HepG2 (cell line): ENCODE data around the gene EIF1. TPM values are rescaled to one million over a fixed set of nuclear protein-coding genes. Genes with fewer than 3 reads are reported as not detected.

Source experiments
- ATAC-seq: fragments of 200-7000 bp; cut with Tn5 transposase; 3 replicates; pipeline ENCODE4 v1.9.1; 2020; ENCODE audit warnings: mild to moderate bottlenecking, moderate library complexity
- BruUV-seq: library from RNA; stranded (reverse); fragments of 400-500 nt; replicated peaks from 2 replicates; lab custom pipeline; 2021; lab: Mats Ljungman, UMichigan
- CTCF ChIA-PET: fragments of 300-600 bp; formaldehyde crosslinking; extraction: SDS; loops from one replicate; lab custom pipeline; 2021; ENCODE audit warnings: low total read pairs, inconsistent platforms, low intra/inter-chr PET ratio; lab: Yijun Ruan, JAX
- POLR2A ChIA-PET: fragments of 350-600 bp; sonication (Branson Sonifier 250); formaldehyde crosslinking; loops from one replicate; lab custom pipeline; 2020; ENCODE audit warnings: antibody characterized with exemption, inconsistent platforms; lab: Yijun Ruan, JAX
- DNase-seq: peaks from one replicate; pipeline ENCODE4 v3.0.0-alpha.2; 2015; ENCODE audit warnings: low spot score
- FAIRE-seq: peaks from 3 replicates; lab custom pipeline; 2011; peaks lifted over from hg19 to GRCh38; lab: Jason Lieb, UNC
- H2AFZ ChIP-seq: one replicate; pipeline ENCODE4 v1.6.1; 2011; ENCODE audit warnings: low read length, inconsistent platforms
- H3K27ac ChIP-seq: fragments of 300-600 bp; 3 replicates; pipeline ENCODE4 v1.8.0; 2011; ENCODE audit warnings: mixed run types, mild to moderate bottlenecking, mixed read lengths, low read length, inconsistent platforms; ENCODE audit not compliant: insufficient read depth; ENCODE audit errors: extremely low read length
- H3K27me3 ChIP-seq, 2 experiments: fragments of 200-600 bp in 1 of 2; 2 replicates in 1 of 2; 3 replicates in 1 of 2; pipeline versions ENCODE4 v1.6.0 to v1.8.0; 2011; ENCODE audit warnings: low read length in 2 of 2, mild to moderate bottlenecking in 2 of 2, moderate library complexity in 2 of 2, inconsistent platforms in 1 of 2; ENCODE audit not compliant: insufficient read depth in 2 of 2, control insufficient read depth in 1 of 2
- H3K36me3 ChIP-seq, 2 experiments: fragments of 200-600 bp in 1 of 2; replicated peaks in 1 of 2; 2 replicates in 1 of 2; 3 replicates in 1 of 2; pipeline versions ENCODE4 v1.5.1 to v1.8.0; 2011; ENCODE audit warnings: low read length in 2 of 2, inconsistent platforms in 1 of 2; ENCODE audit not compliant: insufficient read depth in 2 of 2, control insufficient read depth in 1 of 2
- H3K4me1 ChIP-seq: 2 replicates; pipeline ENCODE4 v1.5.1; 2012; ENCODE audit warnings: low read length, inconsistent platforms; ENCODE audit not compliant: insufficient read depth
- H3K4me2 ChIP-seq: 2 replicates; pipeline ENCODE4 v1.6.0; 2011; ENCODE audit warnings: low read depth, low read length, inconsistent platforms
- H3K4me3 ChIP-seq, 3 experiments: fragments of 200-600 bp in 1 of 3; sonication (generic), shearing (Covaris generic) in 1 of 3; replicated peaks in 1 of 3; 2 replicates each; pipeline ENCODE4 v1.5.1; 2011 to 2016; ENCODE audit warnings: low read length in 3 of 3, inconsistent platforms in 2 of 3, low read depth in 2 of 3, mild to moderate bottlenecking in 2 of 3, control low read depth in 1 of 3, mixed read lengths in 1 of 3; ENCODE audit not compliant: insufficient read depth in 1 of 3
- H3K79me2 ChIP-seq: one replicate; pipeline ENCODE4 v1.6.1; 2011; ENCODE audit warnings: low read length, inconsistent platforms; ENCODE audit not compliant: insufficient read depth
- H3K9ac ChIP-seq: 2 replicates; pipeline ENCODE4 v1.6.0; 2011; ENCODE audit warnings: mild to moderate bottlenecking, low read depth, low read length, inconsistent platforms; ENCODE audit not compliant: insufficient read depth
- H3K9me3 ChIP-seq: 2 replicates; pipeline ENCODE4 v1.5.1; 2012; ENCODE audit warnings: mild to moderate bottlenecking, low read length
- H4K20me1 ChIP-seq: 2 replicates; pipeline ENCODE4 v1.6.0; 2011; ENCODE audit warnings: inconsistent platforms, mild to moderate bottlenecking, low read length, moderate library complexity; ENCODE audit not compliant: insufficient read depth
- BORCS8-MEF2B ChIP-seq: sonication (generic); formaldehyde crosslinking; IDR thresholded peaks from 2 replicates; pipeline ENCODE4 v1.8.0; 2022; ENCODE audit warnings: mild to moderate bottlenecking, missing genetic modification reagents
- ETV5 ChIP-seq: IDR thresholded peaks from 2 replicates; pipeline ENCODE4 v1.6.1; 2018; ENCODE audit warnings: missing biosample characterization, missing genetic modification reagents, inconsistent platforms, borderline replicate concordance
- GPN1 ChIP-seq: sonication (generic); formaldehyde crosslinking; IDR thresholded peaks from 2 replicates; pipeline ENCODE4 v1.5.1; 2020; ENCODE audit warnings: missing genetic modification reagents, borderline replicate concordance
- HOMEZ ChIP-seq: IDR thresholded peaks from 2 replicates; pipeline ENCODE4 v1.6.1; 2016; ENCODE audit warnings: low read depth
- ZKSCAN5 ChIP-seq: sonication (generic); formaldehyde crosslinking; IDR thresholded peaks from 2 replicates; pipeline ENCODE4 v1.5.1; 2020; ENCODE audit warnings: mild to moderate bottlenecking, missing genetic modification reagents
- ZNF383 ChIP-seq: sonication (generic); formaldehyde crosslinking; IDR thresholded peaks from 2 replicates; pipeline ENCODE4 v1.4.0; 2020; ENCODE audit warnings: missing genetic modification reagents, mild to moderate bottlenecking, borderline replicate concordance
- ZNF558 ChIP-seq: sonication (generic); formaldehyde crosslinking; IDR thresholded peaks from 2 replicates; pipeline ENCODE4 v1.9.0; 2022; ENCODE audit warnings: mild to moderate bottlenecking, missing genetic modification reagents, borderline replicate concordance
- ZNF883 ChIP-seq: sonication (generic); formaldehyde crosslinking; IDR thresholded peaks from 2 replicates; pipeline ENCODE4 v1.5.1; 2020; ENCODE audit warnings: mild to moderate bottlenecking, missing genetic modification reagents; ENCODE audit errors: not compliant biosample characterization
- WGBS: methylation state at CpG from one replicate; pipeline ENCODE4 v1.1.6; 2017; ENCODE audit warnings: low lambda C conversion rate; 5-methylcytosine and 5-hydroxymethylcytosine counted together
- in situ Hi-C: cut with HindIII; loops from 2 replicates; pipeline ENCODE4 v1.10.0; 2017; ENCODE audit warnings: low pct_unique_long_range_greater_than_20kb; ENCODE audit not compliant: extremely low pct_ligation_motif_present
- intact Hi-C: fragments of 100-400 bp; cut with micrococcal nuclease; formaldehyde crosslinking; loops from one replicate; pipeline ENCODE4 v1.10.0; 2022; ENCODE audit not compliant: unreplicated experiment
- polyA plus RNA-seq, 8 experiments: library from polyadenylated mRNA; depleted of rRNA in 3 of 8; stranded (reverse) in 7 of 8; unstranded in 1 of 8; fragments of >200 nt; fragmentation: Illumina TruSeq in 4 of 8; extraction: Trizol in 4 of 8; gene quantifications; 2 replicates each; pipeline versions ENCODE4 v1.2.1 to v1.2.3, GENCODE V29; 2011 to 2016; ENCODE audit warnings: low read depth in 4 of 8, missing spikeins in 1 of 8, mixed read lengths in 1 of 8; ENCODE audit not compliant: insufficient read depth in 1 of 8
- total RNA-seq, 5 experiments: library from RNA; depleted of rRNA; stranded (reverse); fragments of >200 nt; fragmentation: Illumina TruSeq; extraction: Trizol; gene quantifications; 2 replicates each; pipeline ENCODE4 v1.2.3, GENCODE V29; 2016; ENCODE audit warnings: low read depth in 1 of 5
- TF ChIP-seq, protein P1 (sequence below): sonication (generic); formaldehyde crosslinking; IDR thresholded peaks from 2 replicates; pipeline ENCODE4 v1.4.0; 2020; ENCODE audit warnings: mild to moderate bottlenecking, missing genetic modification reagents

The EIF1 gene
- total and polyA plus RNA-seq, 2 of the 13 experiments (the other 11 are each of a cell fraction or from before 2014, with no cell fraction given), result 147 to 517 TPM

- no peak for TF ChIP-seq HOMEZ (CRISPR knock-in tag)
- TF ChIP-seq, all 625 proteins: peak for 4
These were observed 35.3 kb downstream of the EIF1 start (continued) for GRCh38 chr17:41723801-41724475.

DNA sequence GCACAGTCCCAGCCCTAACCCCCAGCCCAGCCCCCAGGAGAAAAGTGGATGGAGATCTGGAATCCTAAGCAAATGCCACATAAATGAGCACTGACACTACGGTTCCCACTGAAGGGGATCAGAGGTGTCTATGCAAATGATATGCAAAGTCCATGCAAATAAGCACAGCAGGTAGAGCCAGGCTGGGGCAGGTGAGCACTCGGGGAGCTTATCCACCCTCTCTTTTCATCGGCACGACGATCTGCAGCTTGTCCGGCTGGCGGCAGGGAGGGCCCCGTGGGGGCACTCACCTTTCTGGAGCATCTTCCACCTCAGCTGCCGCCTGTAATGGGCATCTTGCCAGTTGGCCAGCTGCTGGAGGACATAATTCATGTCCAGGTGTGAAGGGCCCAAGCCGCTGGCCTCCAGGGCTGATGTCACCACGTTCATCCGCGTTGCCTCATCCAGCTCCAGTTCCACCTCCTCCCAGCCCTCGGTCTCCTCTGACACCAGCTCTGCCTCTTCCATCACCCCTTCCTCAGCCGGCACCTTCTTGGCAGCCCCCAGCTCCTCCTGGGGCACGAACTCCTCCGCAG is 35.9 kb downstream of the EIF1 start:
- in situ Hi-C loops, result no loop called here
- no peak overlapping the region for H3K9ac ChIP-seq
- DNase-seq (no peak), FAIRE-seq (no peak), ATAC-seq (no peak)
- no peak overlapping the region for H3K4me2 ChIP-seq
- H2AFZ ChIP-seq, result no peak overlapping the region
- H3K79me2 ChIP-seq, result no peaks in the 10 kb centered on the region
- H3K9me3 ChIP-seq, result no peaks in the 10 kb centered on the region
- H3K27me3 ChIP-seq, result peaks cover 10 to 61% of the 10 kb centered on the region in 2 experiments; a peak in 4 of 5 replicates
- no peaks in the 10 kb centered on the region for H3K4me1 ChIP-seq
- H3K36me3 ChIP-seq, result no peaks in the 10 kb centered on the region
- BruUV-seq, result no TSS peak
- ChIA-PET POLR2A (interaction anchor here (1.0 to 1.8 kb wide), 2 partner anchors 35 to 36 kb away, joined by 5 to 8 read pairs; no protein-coding TSS in a partner anchor), CTCF (no interaction called here)
- no peak overlapping the region for H3K4me3 ChIP-seq
- 41% methylated on average over 16 of the region's 17 CpGs for WGBS
- H4K20me1 ChIP-seq, result no peaks in the 10 kb centered on the region
- no peak overlapping the region for H3K27ac ChIP-seq
- TF ChIP-seq BORCS8-MEF2B (CRISPR knock-in tag), result no peak
- no peak for TF ChIP-seq GPN1
- TF ChIP-seq ZNF883 (CRISPR knock-in tag), result no peak
- no peak for TF ChIP-seq ZKSCAN5 (CRISPR knock-in tag)
- no peak for TF ChIP-seq ETV5 (CRISPR knock-in tag)
- no peak for TF ChIP-seq ZNF558 (CRISPR knock-in tag)
- TF ChIP-seq, protein P1, sequence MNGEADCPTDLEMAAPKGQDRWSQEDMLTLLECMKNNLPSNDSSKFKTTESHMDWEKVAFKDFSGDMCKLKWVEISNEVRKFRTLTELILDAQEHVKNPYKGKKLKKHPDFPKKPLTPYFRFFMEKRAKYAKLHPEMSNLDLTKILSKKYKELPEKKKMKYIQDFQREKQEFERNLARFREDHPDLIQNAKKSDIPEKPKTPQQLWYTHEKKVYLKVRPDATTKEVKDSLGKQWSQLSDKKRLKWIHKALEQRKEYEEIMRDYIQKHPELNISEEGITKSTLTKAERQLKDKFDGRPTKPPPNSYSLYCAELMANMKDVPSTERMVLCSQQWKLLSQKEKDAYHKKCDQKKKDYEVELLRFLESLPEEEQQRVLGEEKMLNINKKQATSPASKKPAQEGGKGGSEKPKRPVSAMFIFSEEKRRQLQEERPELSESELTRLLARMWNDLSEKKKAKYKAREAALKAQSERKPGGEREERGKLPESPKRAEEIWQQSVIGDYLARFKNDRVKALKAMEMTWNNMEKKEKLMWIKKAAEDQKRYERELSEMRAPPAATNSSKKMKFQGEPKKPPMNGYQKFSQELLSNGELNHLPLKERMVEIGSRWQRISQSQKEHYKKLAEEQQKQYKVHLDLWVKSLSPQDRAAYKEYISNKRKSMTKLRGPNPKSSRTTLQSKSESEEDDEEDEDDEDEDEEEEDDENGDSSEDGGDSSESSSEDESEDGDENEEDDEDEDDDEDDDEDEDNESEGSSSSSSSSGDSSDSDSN (CRISPR knock-in tag), result no peak
- no peak for TF ChIP-seq ZNF383 (CRISPR knock-in tag)
- TF ChIP-seq, all 625 proteins: peak for 0
- intact Hi-C loops, result no loop called here
